Hepatic stellate cell (primary cell): ENCODE data around the gene ZNF611.
"Not testable (repeated sequence)": the region's sequence is repeated elsewhere in the genome, so short reads cannot be mapped to it uniquely, and the experiment has no call there.

Experiments
- DNase-seq: peaks from one replicate; pipeline ENCODE4 v3.0.0; 2011; ENCODE audit warnings: low spot score

The ZNF611 gene

DNA sequence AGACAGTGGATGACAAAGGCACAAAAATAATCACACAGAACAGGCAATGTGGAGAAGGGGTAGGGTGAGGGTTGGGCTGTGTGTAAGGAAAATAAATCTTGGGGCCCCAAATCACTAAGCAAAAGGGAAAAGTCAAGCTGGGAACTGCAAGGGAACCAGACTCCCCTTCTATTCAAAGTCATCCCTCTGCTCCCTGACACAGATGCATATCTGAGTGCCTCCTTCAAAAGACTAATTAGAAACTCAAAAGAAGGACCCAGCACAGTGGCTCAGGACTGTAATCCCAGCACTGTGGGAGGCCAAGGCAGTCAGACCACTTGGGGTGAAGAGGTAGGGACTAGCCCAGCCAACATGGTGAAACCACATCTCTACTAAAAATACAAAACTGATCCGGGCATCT, 18.3 kb downstream of the ZNF611 start:
- no peak for DNase-seq

- DNase-seq, result not testable (repeated sequence)
Measured at GRCh38 chr19:52715902-52716301, 18.9 kb downstream of the ZNF611 start.

DNA sequence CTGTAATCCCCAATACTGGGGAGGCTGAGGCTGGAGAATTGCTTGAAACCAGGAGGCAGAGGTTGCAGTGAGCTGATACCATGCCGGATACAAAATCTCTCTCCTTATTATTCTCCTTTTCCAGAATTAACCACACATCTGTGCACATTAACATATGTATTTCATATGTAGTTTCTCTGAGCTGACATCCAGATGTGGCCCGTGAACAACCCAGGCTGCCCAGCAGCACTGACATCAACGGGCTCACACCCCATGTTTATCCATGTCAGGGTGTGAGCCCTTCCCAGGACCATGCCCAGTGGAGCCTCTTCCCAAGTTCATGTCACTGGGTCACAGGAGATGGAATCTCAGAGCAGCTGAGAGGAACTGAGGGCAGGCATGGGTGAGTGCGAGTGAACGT, 19.5 kb downstream of the ZNF611 start:
- not testable (repeated sequence) for DNase-seq

- not testable (repeated sequence) for DNase-seq
Measured at GRCh38 chr19:52713051-52713450, 21.8 kb downstream of the ZNF611 start.

DNA sequence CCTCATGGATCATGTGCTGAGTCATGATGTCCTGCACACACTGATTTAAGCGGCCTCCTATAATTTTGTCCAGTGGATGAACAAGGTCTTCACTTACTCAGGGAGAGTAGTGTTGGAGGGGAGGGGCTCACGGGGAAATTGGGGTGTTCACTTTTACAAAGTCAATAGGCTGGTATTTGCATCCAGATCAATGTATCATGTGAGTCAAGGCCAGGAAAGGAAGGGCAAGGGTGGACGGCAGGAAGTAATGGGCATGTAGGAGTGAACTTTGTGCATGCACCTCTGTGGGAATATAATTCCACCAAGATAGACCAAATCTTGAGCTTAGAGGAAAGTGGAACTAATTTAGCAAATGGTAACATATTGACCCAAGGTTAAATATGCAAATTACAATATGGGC, 23.2 kb downstream of the ZNF611 start:
- DNase-seq, result not testable (repeated sequence)

DNA sequence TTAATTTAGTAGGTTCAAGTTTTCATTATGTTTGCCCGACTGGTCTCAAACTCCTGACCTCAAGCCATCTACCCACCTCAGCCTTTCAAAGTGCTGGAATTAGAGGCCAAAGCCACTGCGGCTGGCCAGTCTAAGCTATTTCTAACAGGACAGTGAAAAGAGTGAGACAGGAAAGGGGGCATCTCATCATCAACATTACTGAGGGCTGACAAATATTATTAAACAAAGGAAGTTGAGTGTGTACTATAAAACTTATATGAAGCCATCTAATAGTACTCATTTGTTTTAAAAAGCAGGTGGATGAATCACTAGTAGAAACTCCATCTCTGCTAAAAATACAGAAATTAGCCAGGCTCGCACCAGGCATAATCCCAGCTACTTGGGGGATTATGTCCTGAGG, 24.3 kb downstream of the ZNF611 start:
- no peak for DNase-seq

GRCh38 chr19:52705615-52706014, 29.2 kb downstream of the ZNF611 start:
- DNase-seq, result not testable (repeated sequence)

DNA sequence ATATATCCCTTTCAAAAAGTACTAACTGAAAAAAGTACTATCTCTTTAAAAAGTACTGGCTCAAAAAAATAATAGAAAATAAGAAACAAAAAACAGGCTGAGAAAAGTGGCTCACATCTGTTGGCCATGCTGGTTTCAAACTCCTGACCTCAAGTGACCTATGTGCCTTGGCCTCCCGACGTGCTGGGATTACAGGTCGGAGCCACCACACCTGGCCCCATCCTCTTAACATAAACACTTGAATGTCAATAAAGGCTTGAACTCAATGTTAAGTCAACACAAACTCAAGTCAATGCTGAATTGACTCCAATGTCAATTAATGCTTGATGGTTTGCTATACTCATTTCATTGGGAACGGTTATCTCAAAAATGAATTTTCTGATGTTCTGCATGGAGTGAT, 30.9 kb downstream of the ZNF611 start:
- DNase-seq, result no peak

DNA sequence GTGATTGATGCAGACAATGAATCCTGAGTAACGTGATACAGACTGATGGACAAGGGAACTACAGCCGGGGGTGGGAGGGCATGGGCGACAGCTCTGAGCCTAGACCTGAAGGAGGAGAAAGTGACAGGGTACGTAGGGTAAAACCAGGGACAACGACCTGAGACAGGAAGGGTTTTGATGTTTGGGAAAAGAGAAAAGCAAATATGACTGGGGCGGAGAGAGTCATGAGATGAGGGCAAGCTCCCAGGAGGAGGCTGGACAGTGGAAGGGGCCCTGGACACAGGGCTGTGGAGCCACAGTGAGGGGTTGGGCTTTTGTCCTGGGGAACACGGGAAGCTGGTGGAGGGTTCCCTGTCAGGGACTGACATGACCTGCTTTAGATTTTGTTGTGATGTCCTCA, 34.2 kb downstream of the ZNF611 start:
- no peak for DNase-seq

- not testable (repeated sequence) for DNase-seq
Measured at GRCh38 chr19:52699555-52699954, 35.3 kb downstream of the ZNF611 start.

DNA sequence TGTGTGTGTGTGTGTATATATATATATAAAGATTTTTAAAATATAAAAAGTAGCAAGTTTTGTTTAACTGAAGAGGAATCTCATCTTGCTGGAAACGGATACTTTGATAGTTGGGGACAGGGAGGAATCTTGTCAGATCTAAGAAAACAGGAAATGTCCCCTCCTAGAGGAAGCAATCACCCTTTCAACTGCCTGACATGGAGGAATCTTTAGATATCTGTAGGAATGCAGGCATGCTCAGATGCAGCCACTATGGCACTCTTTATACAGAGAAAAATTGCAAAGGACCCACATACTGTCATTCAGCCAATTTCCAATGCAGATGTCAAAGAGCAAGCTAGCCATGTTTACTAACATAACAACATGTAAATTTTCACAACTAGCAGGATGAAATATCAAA, 38.8 kb downstream of the ZNF611 start:
- DNase-seq, result peak; percentile 6

DNA sequence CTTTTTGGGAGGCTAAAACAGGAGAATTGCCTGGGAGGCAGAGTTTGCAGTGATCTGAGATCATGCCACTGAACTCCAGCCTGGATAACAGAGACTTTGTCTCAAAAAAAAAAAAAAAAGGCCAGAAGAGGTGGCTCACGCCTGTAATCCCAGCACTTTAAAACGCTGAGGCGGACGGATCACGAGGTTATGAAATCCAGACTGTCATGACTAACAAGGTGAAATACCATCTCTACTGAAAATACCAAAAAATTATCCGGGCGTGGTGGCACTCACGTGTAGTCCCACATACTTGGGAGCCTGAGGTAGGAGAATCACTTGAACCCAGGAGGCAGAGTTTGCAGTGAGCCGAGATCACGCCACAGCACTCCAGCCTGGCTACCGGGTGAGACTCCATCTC, 39.9 kb downstream of the ZNF611 start:
- DNase-seq, result no peak

DNA sequence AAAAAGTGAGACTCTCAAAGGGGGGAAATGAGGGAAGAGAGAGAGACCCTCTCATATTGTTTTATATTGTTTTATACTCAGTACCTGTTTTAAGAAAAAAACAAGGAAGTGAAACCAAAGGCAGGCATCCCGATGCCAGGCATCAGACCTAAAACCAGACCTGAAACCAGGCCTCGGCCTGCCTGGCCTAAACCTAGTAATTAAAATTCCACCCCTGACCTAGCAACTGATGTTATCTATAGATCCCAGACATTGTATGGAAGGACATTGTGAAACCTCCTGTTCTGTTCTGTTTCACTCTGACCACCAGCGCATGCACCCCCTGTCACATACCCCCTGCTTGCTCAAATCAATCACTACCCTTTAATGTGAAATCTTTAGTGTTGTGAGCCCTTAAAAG, 40.6 kb downstream of the ZNF611 start:
- not testable (repeated sequence) for DNase-seq

- DNase-seq, result no peak
Measured at GRCh38 chr19:52692431-52693008, 42.3 kb downstream of the ZNF611 start.

GRCh38 chr19:52691737-52692136, 43.1 kb downstream of the ZNF611 start:
- DNase-seq, result no peak

DNA sequence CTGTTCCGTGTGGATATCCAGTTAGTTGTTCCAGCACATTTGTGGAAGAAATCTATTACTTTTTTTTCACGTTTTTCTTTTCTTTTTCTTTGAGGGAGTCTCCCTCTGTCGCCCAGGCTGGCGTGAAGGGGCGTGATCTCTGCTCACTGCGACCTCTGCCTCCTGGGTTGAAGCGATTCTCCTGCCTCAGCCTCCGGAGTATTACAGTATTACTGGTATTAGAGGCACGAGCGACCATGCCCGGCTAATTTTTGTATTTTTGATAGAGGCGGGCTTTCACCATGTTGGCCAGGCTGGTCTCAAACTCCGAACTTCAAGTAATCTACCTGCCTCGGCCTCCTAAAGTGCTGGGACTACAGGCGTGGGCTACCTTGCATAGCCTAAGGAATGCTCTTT, 43.6 kb downstream of the ZNF611 start:
- no peak for DNase-seq

DNA sequence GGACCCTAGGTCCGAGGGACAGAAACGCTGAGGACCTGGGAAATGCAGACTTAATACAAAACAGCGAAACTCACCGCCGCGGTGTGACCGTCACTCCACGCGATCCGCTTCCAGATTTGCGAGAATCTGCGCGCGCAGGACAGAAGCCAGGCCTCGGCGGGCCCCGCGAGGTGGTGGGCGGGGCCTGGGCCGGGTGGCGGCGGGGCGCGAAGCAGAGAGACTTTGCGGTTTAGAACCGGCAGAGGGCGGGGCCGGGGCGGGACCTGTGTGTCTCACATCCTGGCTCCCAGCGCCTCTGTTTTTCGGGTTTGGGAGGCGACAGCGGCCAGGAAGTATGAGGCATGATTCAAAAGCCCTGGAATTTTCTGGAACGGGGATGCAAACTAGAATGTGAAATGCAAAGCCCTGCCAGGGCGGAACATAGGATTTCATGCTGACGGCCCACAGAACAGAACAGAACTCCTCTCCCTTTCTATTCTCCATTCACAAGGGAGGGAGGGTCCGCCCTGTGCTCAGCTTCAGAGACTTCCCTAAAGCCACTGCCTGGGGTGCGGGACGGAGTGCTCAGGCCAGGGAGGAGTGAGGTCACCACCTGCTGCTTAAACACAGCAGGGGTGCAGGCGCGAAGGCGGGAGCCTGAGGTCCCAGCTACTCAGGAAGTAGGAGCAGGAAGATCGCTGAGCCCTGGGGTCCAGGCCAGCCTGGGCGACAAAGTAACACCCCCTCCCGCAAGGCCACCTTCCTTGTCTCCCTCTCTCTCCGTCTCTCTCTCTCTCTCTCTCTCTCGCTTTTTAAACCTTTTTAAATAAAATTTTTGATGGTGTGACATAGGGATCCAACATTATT, 44.3 kb downstream of the ZNF611 start:
- DNase-seq, result peak; percentile 91

DNA sequence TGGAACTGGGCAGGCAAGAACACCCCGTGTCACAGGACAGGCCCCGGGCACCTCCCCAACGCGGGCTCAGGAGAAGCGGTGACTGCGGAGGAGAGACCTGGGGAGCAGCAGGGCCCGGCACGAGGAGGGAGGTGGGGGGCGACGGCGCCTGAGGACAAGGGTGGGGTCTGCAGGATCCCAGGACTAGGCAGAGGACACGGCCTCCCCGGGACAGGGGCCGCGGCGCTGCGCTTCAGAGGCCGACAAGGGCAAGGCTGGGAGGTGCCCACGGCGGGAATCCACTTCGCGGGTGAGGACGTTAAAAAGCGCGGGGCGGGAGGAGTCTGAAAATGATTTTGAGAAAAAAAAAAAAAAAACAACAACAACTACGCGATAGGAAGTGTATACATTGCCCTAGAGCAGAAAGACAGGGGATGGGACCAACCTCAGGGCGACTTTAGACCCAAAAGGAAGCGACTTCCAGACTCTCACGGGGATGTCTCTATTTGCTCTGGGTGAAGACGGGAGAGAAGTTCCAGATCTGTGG, 44.9 kb downstream of the ZNF611 start:
- no peak for DNase-seq

GRCh38 chr19:52688925-52689796, 45.7 kb downstream of the ZNF611 start:
- not testable (repeated sequence) for DNase-seq

GRCh38 chr19:52688335-52688734, 46.5 kb downstream of the ZNF611 start:
- no peak for DNase-seq

GRCh38 chr19:52687684-52688083, 47.2 kb downstream of the ZNF611 start:
- DNase-seq, result no peak

- no peak for DNase-seq
Measured at GRCh38 chr19:52685811-52686210, 49.0 kb downstream of the ZNF611 start.
